Breast epithelium (tissue), 3 donors: Measurements from ENCODE around the gene SGTA.

Experiments
- POLR2A ChIP-seq: fragments of 450-650 bp; IDR thresholded peaks from one replicate; pipeline ENCODE4 v1.6.1; 2016; ENCODE audit warnings: antibody characterized with exemption, mild to moderate bottlenecking, moderate library complexity
- POLR2AphosphoS5 ChIP-seq, 3 donors: sonication (generic); formaldehyde crosslinking; IDR thresholded peaks; one replicate each; pipeline ENCODE4 v1.6.1; 2017; ENCODE audit warnings: antibody characterized with exemption in 3 of 3
- TF ChIP-seq, protein P1 (sequence below), 3 donors: fragments of 450-650 bp; IDR thresholded peaks; one replicate each; pipeline ENCODE4 v1.5.1; 2016 to 2017; ENCODE audit warnings: antibody characterized with exemption in 3 of 3, mild to moderate bottlenecking in 3 of 3, moderate library complexity in 3 of 3

DNA sequence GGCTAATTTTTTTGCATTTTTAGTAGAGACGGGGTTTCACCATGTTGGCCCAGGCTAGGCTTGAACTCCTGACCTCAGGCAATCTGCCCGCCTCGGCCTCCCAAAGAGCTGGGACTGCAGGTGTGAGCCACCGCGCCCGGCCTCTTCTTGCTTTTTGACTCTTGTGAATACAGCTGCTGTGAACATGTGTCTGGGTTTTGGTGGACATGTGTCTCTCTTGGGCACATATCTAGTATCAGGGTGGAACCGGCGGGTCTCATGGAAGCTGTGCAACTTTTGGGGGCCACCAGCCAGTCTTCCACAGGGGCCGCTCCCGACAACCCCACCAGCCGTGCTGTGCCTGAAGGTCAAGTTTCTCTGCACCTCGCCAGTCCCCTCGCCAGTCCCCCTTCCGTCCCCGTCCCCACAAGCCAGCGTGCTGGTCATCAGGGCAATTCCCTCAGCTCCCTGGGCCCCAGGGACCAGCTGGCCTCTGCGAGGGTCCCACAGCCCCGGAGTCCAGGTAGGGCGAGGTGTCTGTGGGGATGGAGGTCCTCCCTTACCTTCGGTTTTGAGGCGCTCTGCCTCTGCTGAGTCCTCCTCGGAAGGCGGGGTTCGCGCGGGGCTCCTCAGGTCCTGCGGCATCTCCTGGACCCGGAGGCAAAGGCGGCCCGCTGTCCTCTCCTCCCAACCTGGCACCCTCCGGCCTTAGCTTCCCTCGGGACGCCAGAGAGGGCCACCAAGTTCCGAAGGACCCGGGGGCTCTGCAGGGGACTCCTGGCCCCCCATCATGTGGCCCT lies 16.3 kb downstream of the SGTA start:
- TF ChIP-seq, protein P1, sequence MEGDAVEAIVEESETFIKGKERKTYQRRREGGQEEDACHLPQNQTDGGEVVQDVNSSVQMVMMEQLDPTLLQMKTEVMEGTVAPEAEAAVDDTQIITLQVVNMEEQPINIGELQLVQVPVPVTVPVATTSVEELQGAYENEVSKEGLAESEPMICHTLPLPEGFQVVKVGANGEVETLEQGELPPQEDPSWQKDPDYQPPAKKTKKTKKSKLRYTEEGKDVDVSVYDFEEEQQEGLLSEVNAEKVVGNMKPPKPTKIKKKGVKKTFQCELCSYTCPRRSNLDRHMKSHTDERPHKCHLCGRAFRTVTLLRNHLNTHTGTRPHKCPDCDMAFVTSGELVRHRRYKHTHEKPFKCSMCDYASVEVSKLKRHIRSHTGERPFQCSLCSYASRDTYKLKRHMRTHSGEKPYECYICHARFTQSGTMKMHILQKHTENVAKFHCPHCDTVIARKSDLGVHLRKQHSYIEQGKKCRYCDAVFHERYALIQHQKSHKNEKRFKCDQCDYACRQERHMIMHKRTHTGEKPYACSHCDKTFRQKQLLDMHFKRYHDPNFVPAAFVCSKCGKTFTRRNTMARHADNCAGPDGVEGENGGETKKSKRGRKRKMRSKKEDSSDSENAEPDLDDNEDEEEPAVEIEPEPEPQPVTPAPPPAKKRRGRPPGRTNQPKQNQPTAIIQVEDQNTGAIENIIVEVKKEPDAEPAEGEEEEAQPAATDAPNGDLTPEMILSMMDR (IDR thresholded peaks at IDR 0.05) = no peak
- TF ChIP-seq POLR2A (no peak), POLR2AphosphoS5 (IDR thresholded peaks at IDR 0.05) (no peak)
